Nucleus accumbens (tissue), 56 donors: ENCODE results near the gene ANKRD40.
"Not testable (repeated sequence)": the region's sequence is repeated elsewhere in the genome, so short reads cannot be mapped to it uniquely, and the experiment has no call there.

Source experiments
- DNase-seq, 56 donors: peaks; one replicate each; lab custom pipeline; 2025; lab: John Stamatoyannopoulos, UW

Gene ANKRD40, protein sequence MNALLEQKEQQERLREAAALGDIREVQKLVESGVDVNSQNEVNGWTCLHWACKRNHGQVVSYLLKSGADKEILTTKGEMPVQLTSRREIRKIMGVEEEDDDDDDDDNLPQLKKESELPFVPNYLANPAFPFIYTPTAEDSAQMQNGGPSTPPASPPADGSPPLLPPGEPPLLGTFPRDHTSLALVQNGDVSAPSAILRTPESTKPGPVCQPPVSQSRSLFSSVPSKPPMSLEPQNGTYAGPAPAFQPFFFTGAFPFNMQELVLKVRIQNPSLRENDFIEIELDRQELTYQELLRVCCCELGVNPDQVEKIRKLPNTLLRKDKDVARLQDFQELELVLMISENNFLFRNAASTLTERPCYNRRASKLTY

DNA sequence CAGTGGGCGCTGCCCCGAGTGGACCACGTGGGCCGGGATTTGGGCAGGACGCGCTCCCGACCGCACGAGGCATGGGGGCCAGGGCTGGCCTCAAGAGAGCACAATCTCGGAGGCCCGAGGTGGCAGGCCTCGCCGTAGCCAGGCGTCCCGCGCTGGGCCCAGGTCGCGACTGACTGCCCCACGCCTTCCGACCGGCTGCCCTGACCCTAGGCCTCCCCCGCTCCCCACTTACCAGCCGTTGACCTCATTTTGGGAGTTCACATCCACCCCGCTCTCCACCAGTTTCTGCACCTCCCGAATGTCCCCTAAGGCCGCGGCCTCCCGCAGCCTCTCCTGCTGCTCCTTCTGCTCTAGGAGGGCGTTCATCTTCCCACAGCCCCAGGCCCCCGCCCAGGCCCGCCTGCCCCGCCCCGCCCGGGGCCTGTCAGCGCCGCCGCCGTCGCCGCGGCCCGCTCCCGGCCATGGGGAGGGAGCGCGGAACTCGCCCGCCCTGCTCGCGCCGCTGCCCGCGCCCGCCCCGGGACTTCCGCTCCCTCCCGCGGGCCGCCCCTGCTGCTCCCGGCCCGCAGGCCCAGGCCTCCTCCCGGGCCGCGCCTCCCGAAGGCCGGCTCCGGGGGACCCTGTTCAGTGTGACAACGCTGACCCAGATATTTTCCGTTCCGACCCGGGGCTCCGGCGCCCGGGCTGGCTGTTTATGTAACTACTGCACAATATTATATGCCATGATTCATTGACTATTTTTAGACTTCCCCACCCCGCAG, at the start of gene ANKRD40:
TSS of gene ANKRD40 (minus strand) at position 626 of the 761 bp plus-strand sequence. CDS start at position 366, 260 bp downstream.
- peak in 55 of 56 donors; percentile 44 to 92 (median 81) for DNase-seq

- no peak for DNase-seq
Measured at GRCh38 chr17:50754521-50754920, 46.8 kb upstream of the ANKRD40 start.

- no peak for DNase-seq
Measured at GRCh38 chr17:50749245-50749644, 41.5 kb upstream of the ANKRD40 start.

- DNase-seq, result no peak
Measured at GRCh38 chr17:50745631-50746030, 37.9 kb upstream of the ANKRD40 start.

- DNase-seq, result no peak
Measured at GRCh38 chr17:50739098-50739497, 31.4 kb upstream of the ANKRD40 start.

- no peak for DNase-seq
Measured at GRCh38 chr17:50737118-50737698, 29.5 kb upstream of the ANKRD40 start.

GRCh38 chr17:50735287-50735686, 27.6 kb upstream of the ANKRD40 start:
- DNase-seq, result no peak

DNA sequence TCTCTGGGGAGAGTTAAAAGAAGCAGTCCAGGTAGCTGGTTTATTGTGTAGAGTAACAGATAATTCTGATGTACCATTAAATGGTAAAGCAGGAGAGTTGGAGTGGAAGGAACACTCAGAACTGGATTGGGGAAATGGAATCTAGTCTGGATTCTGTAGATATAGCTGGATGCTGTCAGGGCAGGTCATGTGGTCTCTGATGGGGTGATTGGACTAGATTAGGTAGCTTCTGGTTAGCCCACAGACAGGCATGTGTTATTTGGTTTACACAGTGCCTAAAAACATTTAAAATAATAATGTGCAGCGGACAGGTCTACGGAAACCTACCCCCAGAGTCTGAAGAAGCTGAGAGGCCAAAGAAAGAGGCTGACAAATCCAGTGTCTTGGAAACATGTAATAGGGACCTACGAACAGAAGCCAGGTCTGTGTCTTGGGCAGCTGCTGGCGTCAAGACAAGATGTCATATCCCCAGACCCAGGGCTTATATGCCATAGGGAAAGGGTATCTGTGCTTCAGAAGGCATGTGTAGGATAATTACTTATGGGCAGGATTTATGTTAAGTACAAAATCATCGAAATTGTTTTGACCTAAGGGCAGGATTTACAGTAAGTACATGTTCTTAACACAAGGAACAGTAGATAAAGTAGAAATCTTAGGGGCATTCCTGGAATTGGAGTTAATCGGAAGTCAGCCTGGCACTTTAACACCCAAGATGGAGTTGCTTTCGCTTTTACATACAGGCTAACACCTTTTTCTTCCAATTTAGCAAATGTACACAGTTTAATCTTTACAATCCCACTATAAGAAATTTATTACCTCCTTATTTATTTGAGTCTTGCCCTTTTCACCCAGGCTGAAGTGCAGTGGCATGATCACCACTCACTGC, 24.1 kb upstream of the ANKRD40 start:
- no peak for DNase-seq

GRCh38 chr17:50728881-50729765, 21.4 kb upstream of the ANKRD40 start:
- DNase-seq, result no peak

DNA sequence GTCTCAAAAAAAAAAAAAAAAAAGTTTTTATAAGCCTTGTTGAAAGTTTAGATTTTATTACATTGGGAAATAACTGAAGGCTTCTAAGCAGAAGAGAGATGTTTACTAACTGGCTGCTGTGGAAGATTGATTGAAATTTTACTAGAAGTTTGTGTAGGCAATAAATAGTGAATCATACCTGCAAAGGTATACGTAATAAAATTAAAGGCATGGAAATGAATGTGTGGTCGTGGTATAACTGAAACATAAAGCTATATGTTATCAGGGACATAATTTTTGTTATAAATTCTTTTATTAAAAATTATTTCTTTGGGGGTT, 20.4 kb upstream of the ANKRD40 start:
- DNase-seq, result no peak

GRCh38 chr17:50725769-50726655, 18.3 kb upstream of the ANKRD40 start:
- no peak for DNase-seq

- DNase-seq, result not testable (repeated sequence)
Measured at GRCh38 chr17:50724622-50725021, 16.9 kb upstream of the ANKRD40 start.

DNA sequence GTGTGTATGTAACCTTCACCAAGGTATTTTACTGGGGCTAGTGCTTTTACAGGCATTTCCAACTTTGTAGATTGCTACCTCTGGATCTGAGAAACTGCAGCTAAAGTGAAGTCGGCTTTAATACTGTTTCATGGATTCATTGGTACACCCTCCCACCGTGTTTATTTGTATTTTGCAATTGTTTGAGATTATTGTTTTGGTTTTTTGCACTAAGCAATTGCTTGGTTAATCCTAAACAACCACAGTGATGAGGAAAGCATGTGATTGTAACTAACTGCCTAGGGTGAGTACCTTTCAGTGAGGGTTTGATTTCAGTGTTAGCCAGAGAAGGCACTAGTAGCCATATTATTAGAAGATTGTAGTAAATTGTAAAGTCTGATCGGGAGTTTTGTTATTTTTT, 15.0 kb upstream of the ANKRD40 start:
- DNase-seq, result no peak

- no peak for DNase-seq
Measured at GRCh38 chr17:50721194-50722010, 13.7 kb upstream of the ANKRD40 start.

GRCh38 chr17:50719924-50720794, 12.4 kb upstream of the ANKRD40 start:
- DNase-seq, result peak in 1 of 56 donors; percentile 71

DNA sequence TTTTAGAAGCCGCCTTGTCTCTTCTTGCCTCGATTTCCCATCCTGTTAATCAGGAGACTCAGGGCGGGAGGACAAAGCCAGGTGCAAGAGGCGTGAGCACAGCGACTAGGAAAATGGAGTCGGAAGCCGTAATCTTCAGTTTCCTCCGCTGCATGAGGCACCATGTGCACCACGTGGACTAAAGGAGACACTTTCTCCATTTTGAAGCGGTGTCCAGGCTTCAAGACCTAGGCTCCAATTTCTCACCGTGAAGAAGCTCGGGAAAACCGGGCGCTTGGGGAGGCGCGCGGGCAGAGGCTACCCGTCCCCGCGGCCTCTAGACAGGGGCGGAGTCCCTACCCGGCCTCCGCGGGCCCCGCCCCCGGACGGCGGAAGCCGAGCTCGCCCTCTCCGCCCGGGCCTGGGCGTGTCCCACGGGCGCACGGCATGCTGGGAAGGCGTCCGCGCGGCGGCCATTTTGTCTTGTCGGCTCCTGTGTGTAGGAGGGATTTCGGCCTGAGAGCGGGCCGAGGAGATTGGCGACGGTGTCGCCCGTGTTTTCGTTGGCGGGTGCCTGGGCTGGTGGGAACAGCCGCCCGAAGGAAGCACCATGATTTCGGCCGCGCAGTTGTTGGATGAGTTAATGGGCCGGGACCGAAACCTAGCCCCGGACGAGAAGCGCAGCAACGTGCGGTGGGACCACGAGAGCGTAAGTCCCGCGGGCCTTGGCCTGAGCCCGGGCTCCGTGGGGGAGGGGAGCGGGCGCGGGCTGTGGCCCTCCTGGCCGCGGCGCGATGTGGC, 11.6 kb upstream of the ANKRD40 start, which contains the start of gene LUC7L3:
TSS of gene LUC7L3 (plus strand) at position 460 of the 780 bp plus-strand sequence. CDS start at position 590, 130 bp downstream.
- DNase-seq, result peak in 55 of 56 donors; percentile 47 to 96 (median 89)
